Activated CD4-positive, alpha-beta T cell treated with anti-CD3 and anti-CD28 coated beads for 36 hours (primary cell): ENCODE results near the gene SAMSN1. TPM values are rescaled to one million over a fixed set of nuclear protein-coding genes. Genes with fewer than 3 reads are reported as not detected.

Experiments used
- ATAC-seq: fragments of 200-7000 bp; cut with Tn5 transposase; one replicate; pipeline ENCODE4 v1.10.0; 2021; ENCODE audit warnings: mild to moderate bottlenecking, moderate library complexity
- CTCF ChIA-PET: fragments of 350-600 bp; sonication (Branson Sonifier 250); formaldehyde crosslinking; loops from one replicate; lab custom pipeline; 2021; ENCODE audit warnings: antibody characterized with exemption; lab: Charles Lee
- POLR2A ChIA-PET: fragments of 350-600 bp; sonication (Branson Sonifier 250); formaldehyde crosslinking; loops from one replicate; lab custom pipeline; 2021; ENCODE audit warnings: antibody characterized with exemption, inconsistent platforms; lab: Charles Lee
- DNase-seq: peaks from one replicate; pipeline ENCODE4 v3.0.0-alpha.2; 2020
- H3K27ac Mint-ChIP-seq: one replicate; pipeline ENCODE4 v1.8.0; 2021; ENCODE audit warnings: mixed read lengths
- H3K27me3 Mint-ChIP-seq: one replicate; pipeline ENCODE4 v1.8.0; 2021; ENCODE audit warnings: mixed read lengths
- H3K36me3 Mint-ChIP-seq: one replicate; pipeline ENCODE4 v1.8.0; 2021; ENCODE audit warnings: low read depth, mixed read lengths
- H3K4me1 Mint-ChIP-seq: one replicate; pipeline ENCODE4 v1.8.0; 2021; ENCODE audit warnings: mixed read lengths
- H3K4me3 Mint-ChIP-seq: one replicate; pipeline ENCODE4 v1.8.0; 2021; ENCODE audit warnings: mild to moderate bottlenecking, moderate library complexity, mixed read lengths
- H3K9me3 Mint-ChIP-seq: one replicate; pipeline ENCODE4 v1.8.0; 2021; ENCODE audit warnings: low read depth, mixed read lengths
- intact Hi-C, 2 experiments: fragments of 100-400 bp; cut with DNase I in 1 of 2; cut with micrococcal nuclease in 1 of 2; formaldehyde crosslinking; loops; one replicate each; pipeline versions ENCODE4 v1.14.2 to v1.15.1; 2022 to 2024; cut with DNase I, micrococcal nuclease
- total RNA-seq, 2 experiments: library from RNA; stranded (reverse); gene quantifications; one replicate each; pipeline ENCODE4 v1.2.3, GENCODE V29; 2021

Gene SAMSN1
- 10 to 100 TPM; 39.8 to 43.5 TPM for total RNA-seq

GRCh38 chr21:14545906-14546480, at the start of gene SAMSN1:
Gene SAMSN1 (minus strand): TSS chr21:14546315. CDS start chr21:14546261, 54 bp downstream.
- DNase-seq (peak; percentile 82), ATAC-seq (peak; percentile 90)
- peaks cover 53% of the 10 kb centered on the region for H3K4me1 Mint-ChIP-seq
- intact Hi-C loops: loop anchor here (1.0 to 10.0 kb wide), 12 partner anchors 12 to 1186 kb away; partner anchors contain the start of gene HSPA13 (in 2 of the 2)
- POLR2A ChIA-PET: no interaction called here
- peaks cover under 1% of the 10 kb centered on the region for H3K9me3 Mint-ChIP-seq
- CTCF ChIA-PET: no interaction called here
- H3K4me3 Mint-ChIP-seq: peak within 1 kb of the TSS; percentile 83
- H3K27ac Mint-ChIP-seq: peak within 1 kb of the TSS; percentile 89
- H3K36me3 Mint-ChIP-seq: peaks cover 11% of the 10 kb centered on the region
- H3K27me3 Mint-ChIP-seq: no peaks in the 10 kb centered on the region

- POLR2A ChIA-PET: no interaction called here
- DNase-seq: no peak
- Mint-ChIP-seq H3K27ac (no peak overlapping the region), H3K36me3 (peaks cover 4% of the 10 kb centered on the region), H3K4me1 (peaks cover 14% of the 10 kb centered on the region), H3K9me3 (peaks cover 7% of the 10 kb centered on the region), H3K4me3 (no peak overlapping the region), H3K27me3 (no peaks in the 10 kb centered on the region)
- CTCF ChIA-PET: interaction anchor here (1.3 kb wide), 1 partner anchor 143 kb away, joined by 3 read pairs; no protein-coding TSS in a partner anchor
- no peak for ATAC-seq
- intact Hi-C loops: no loop called here
Observed at GRCh38 chr21:14595449-14595848, 49.3 kb upstream of the SAMSN1 start.

GRCh38 chr21:14594967-14595366, 48.9 kb upstream of the SAMSN1 start:
- CTCF ChIA-PET: interaction anchor here (1.3 kb wide), 1 partner anchor 143 kb away, joined by 3 read pairs; no protein-coding TSS in a partner anchor
- POLR2A ChIA-PET: no interaction called here
- H3K27me3 Mint-ChIP-seq: no peaks in the 10 kb centered on the region
- ATAC-seq (no peak), DNase-seq (no peak)
- H3K9me3 Mint-ChIP-seq: peaks cover 7% of the 10 kb centered on the region
- intact Hi-C loops: loop anchor here (5.0 kb wide), 2 partner anchors 37 to 63 kb away; no protein-coding TSS in a partner anchor
- H3K4me3 Mint-ChIP-seq: no peak overlapping the region
- H3K36me3 Mint-ChIP-seq: peaks cover 4% of the 10 kb centered on the region
- H3K4me1 Mint-ChIP-seq: peaks cover 18% of the 10 kb centered on the region
- no peak overlapping the region for H3K27ac Mint-ChIP-seq

- DNase-seq (no peak), ATAC-seq (no peak)
- no peaks in the 10 kb centered on the region for H3K27me3 Mint-ChIP-seq
- POLR2A ChIA-PET: no interaction called here
- peaks cover 9% of the 10 kb centered on the region for H3K9me3 Mint-ChIP-seq
- no peak overlapping the region for H3K4me3 Mint-ChIP-seq
- CTCF ChIA-PET: interaction anchor here (2.0 to 2.2 kb wide), 2 partner anchors 25 to 69 kb away, joined by 6 read pairs; no protein-coding TSS in a partner anchor
- no peak overlapping the region for H3K27ac Mint-ChIP-seq
- intact Hi-C loops: loop anchor here (5.0 kb wide), 2 partner anchors 39 to 61 kb away; no protein-coding TSS in a partner anchor
- peaks cover 26% of the 10 kb centered on the region for H3K4me1 Mint-ChIP-seq
- H3K36me3 Mint-ChIP-seq: peaks cover 7% of the 10 kb centered on the region
Observed at GRCh38 chr21:14593230-14593629, 47.1 kb upstream of the SAMSN1 start.

- no peak overlapping the region for H3K27ac Mint-ChIP-seq
- DNase-seq (no peak), ATAC-seq (no peak)
- peaks cover 7% of the 10 kb centered on the region for H3K36me3 Mint-ChIP-seq
- POLR2A ChIA-PET: no interaction called here
- peaks cover 9% of the 10 kb centered on the region for H3K9me3 Mint-ChIP-seq
- no peaks in the 10 kb centered on the region for H3K27me3 Mint-ChIP-seq
- CTCF ChIA-PET: interaction anchor here (1.0 to 2.2 kb wide), 4 partner anchors 9 to 68 kb away, joined by 4 to 6 read pairs (median 6); no protein-coding TSS in a partner anchor
- intact Hi-C loops: loop anchor here (5.0 kb wide), 2 partner anchors 40 to 60 kb away; no protein-coding TSS in a partner anchor
- H3K4me3 Mint-ChIP-seq: no peak overlapping the region
- peaks cover 26% of the 10 kb centered on the region for H3K4me1 Mint-ChIP-seq
Observed at GRCh38 chr21:14592296-14593000, 46.3 kb upstream of the SAMSN1 start.

- H3K27ac Mint-ChIP-seq: peak overlapping the region; percentile 32
- no peak for DNase-seq
- POLR2A ChIA-PET: no interaction called here
- peaks cover 26% of the 10 kb centered on the region for H3K4me1 Mint-ChIP-seq
- H3K36me3 Mint-ChIP-seq: peaks cover 5% of the 10 kb centered on the region
- no peaks in the 10 kb centered on the region for H3K27me3 Mint-ChIP-seq
- peak; percentile 40 for ATAC-seq
- CTCF ChIA-PET: interaction anchor here (1.0 to 2.2 kb wide), 4 partner anchors 9 to 67 kb away, joined by 4 to 7 read pairs (median 6); no protein-coding TSS in a partner anchor
- intact Hi-C loops: loop anchor here (2.0 to 5.0 kb wide), 4 partner anchors 40 to 139 kb away; partner anchors contain the start of gene SAMSN1 (in 1 of the 2)
- peaks cover 7% of the 10 kb centered on the region for H3K9me3 Mint-ChIP-seq
- H3K4me3 Mint-ChIP-seq: no peak overlapping the region
Observed at GRCh38 chr21:14591882-14592281, 45.8 kb upstream of the SAMSN1 start.

- DNase-seq: no peak
- POLR2A ChIA-PET: no interaction called here
Observed at GRCh38 chr21:14591377-14591776, 45.3 kb upstream of the SAMSN1 start.

GRCh38 chr21:14589855-14590563, 43.9 kb upstream of the SAMSN1 start:
- Mint-ChIP-seq H3K4me1 (peaks cover 26% of the 10 kb centered on the region), H3K27me3 (no peaks in the 10 kb centered on the region), H3K9me3 (peaks cover 6% of the 10 kb centered on the region), H3K4me3 (no peak overlapping the region), H3K27ac (peak overlapping the region; percentile 37), H3K36me3 (peaks cover 5% of the 10 kb centered on the region)
- ATAC-seq: peak; percentile 86
- intact Hi-C loops: loop anchor here (1.0 to 5.0 kb wide), 5 partner anchors 40 to 137 kb away; partner anchors contain the start of gene SAMSN1 (in 1 of the 2)
- ChIA-PET POLR2A (no interaction called here), CTCF (interaction anchor here (1.7 kb wide), 1 partner anchor 13 kb away, joined by 7 read pairs; no protein-coding TSS in a partner anchor)
- DNase-seq: no peak

More at GRCh38 chr21:14591377-14591776, 45.3 kb upstream of the SAMSN1 start:
- intact Hi-C loops: loop anchor here (2.0 to 5.0 kb wide), 4 partner anchors 41 to 139 kb away; partner anchors contain the start of gene SAMSN1 (in 1 of the 2)
- peaks cover 7% of the 10 kb centered on the region for H3K9me3 Mint-ChIP-seq
- peak overlapping the region; percentile 32 for H3K27ac Mint-ChIP-seq
- H3K27me3 Mint-ChIP-seq: no peaks in the 10 kb centered on the region
- peak; percentile 62 for ATAC-seq
- no peak overlapping the region for H3K4me3 Mint-ChIP-seq
- H3K36me3 Mint-ChIP-seq: peaks cover 5% of the 10 kb centered on the region
- peaks cover 26% of the 10 kb centered on the region for H3K4me1 Mint-ChIP-seq
- CTCF ChIA-PET: interaction anchor here (1.0 to 2.2 kb wide), 4 partner anchors 10 to 67 kb away, joined by 4 to 7 read pairs (median 6); no protein-coding TSS in a partner anchor

- no peaks in the 10 kb centered on the region for H3K27me3 Mint-ChIP-seq
- ChIA-PET POLR2A (no interaction called here), CTCF (no interaction called here)
- H3K4me1 Mint-ChIP-seq: peaks cover 34% of the 10 kb centered on the region
- intact Hi-C loops: no loop called here
- no peak overlapping the region for H3K27ac Mint-ChIP-seq
- H3K36me3 Mint-ChIP-seq: peaks cover 5% of the 10 kb centered on the region
- H3K9me3 Mint-ChIP-seq: peaks cover 2% of the 10 kb centered on the region
- ATAC-seq: no peak
- no peak overlapping the region for H3K4me3 Mint-ChIP-seq
- DNase-seq: no peak
Observed at GRCh38 chr21:14587266-14587665, 41.2 kb upstream of the SAMSN1 start.

- Mint-ChIP-seq H3K4me1 (peaks cover 24% of the 10 kb centered on the region), H3K9me3 (peaks cover 2% of the 10 kb centered on the region), H3K36me3 (peaks cover 3% of the 10 kb centered on the region), H3K27me3 (no peaks in the 10 kb centered on the region), H3K27ac (no peak overlapping the region), H3K4me3 (no peak overlapping the region)
- ChIA-PET POLR2A (no interaction called here), CTCF (no interaction called here)
- ATAC-seq (no peak), DNase-seq (no peak)
- intact Hi-C loops: no loop called here
Observed at GRCh38 chr21:14585122-14585521, 39.0 kb upstream of the SAMSN1 start.
